Effector memory CD4-positive, alpha-beta T cell (primary cell): Measurements from ENCODE around the gene KIF12.

Source experiments
- DNase-seq, 3 donors: peaks; one replicate each; pipeline ENCODE4 v3.0.0-alpha.2; 2020
- H3K27ac ChIP-seq: 2 replicates; pipeline ENCODE4 v1.7.0; 2013; ENCODE audit warnings: mild to moderate bottlenecking, low read length, moderate library complexity; ENCODE audit not compliant: insufficient read depth, poor library complexity, severe bottlenecking
- H3K27me3 ChIP-seq: replicated peaks from 2 replicates; pipeline ENCODE4 v1.7.0; 2013; ENCODE audit warnings: mild to moderate bottlenecking, low read length; ENCODE audit not compliant: insufficient read depth, control insufficient read depth, poor library complexity, severe bottlenecking
- H3K36me3 ChIP-seq: 2 replicates; pipeline ENCODE4 v1.7.0; 2013; ENCODE audit warnings: mild to moderate bottlenecking, low read length, moderate library complexity; ENCODE audit not compliant: control insufficient read depth, insufficient read depth
- H3K4me1 ChIP-seq: 2 replicates; pipeline ENCODE4 v1.7.0; 2013; ENCODE audit warnings: low read length, mild to moderate bottlenecking; ENCODE audit not compliant: control insufficient read depth, insufficient read depth, poor library complexity, severe bottlenecking
- H3K4me3 ChIP-seq: 2 replicates; pipeline ENCODE4 v1.7.0; 2013; ENCODE audit warnings: low read length, low read depth, mild to moderate bottlenecking; ENCODE audit not compliant: insufficient read depth, poor library complexity, severe bottlenecking
- H3K9me3 ChIP-seq: 2 replicates; pipeline ENCODE4 v1.7.0; 2013; ENCODE audit warnings: mild to moderate bottlenecking, low read length, moderate library complexity; ENCODE audit not compliant: control insufficient read depth
- total RNA-seq, 3 donors: gene quantifications; one replicate each; lab custom pipeline; 2026; lab: John Stamatoyannopoulos, UW

The KIF12 gene
- total RNA-seq = 0 reads per million in 3 donors

DNA sequence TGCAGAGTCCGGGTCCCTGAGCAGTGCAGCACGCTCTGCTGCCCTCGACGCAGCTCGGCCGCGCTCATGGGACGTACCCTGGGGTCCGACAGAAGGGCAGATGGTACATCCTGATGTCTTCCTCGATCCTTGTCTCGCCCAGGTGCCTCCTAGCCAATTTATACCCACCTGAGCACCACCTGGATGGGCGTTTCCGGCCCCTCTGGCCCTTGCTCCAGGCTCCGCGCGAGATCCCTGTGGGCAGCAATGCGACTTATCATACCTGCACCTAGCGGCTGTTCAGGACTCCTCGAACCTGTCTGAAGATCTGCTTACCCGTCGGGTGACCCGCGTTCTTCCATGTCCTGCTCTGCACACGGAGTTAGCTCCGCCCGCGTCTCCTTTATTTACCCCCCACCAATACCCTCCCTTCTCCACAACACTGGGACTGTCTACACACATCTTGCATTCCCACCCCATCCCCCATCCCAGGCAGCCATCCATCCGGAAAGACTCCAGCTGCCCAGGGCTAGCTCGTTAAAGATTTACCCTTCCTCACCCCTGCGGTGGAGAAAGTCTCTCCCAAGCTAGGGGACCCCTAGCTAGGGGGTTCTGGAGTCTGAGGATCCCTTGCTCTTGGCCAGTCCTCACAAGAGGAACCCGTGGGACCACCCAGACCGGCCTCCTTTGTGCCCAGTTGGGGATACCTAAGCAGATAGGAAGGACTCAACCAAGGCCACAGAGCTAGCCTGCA lies at the start of gene KIF12:
TSS of gene KIF12 (minus strand) at position 357 of the 733 bp plus-strand sequence. CDS start at position 341, 16 bp downstream.
- Histone ChIP-seq H3K4me1 (no peaks in the 10 kb centered on the region), H3K4me3 (no peak within 1 kb of the TSS), H3K36me3 (no peaks in the 10 kb centered on the region), H3K27me3 (peaks cover 14% of the 10 kb centered on the region), H3K27ac (no peak within 1 kb of the TSS), H3K9me3 (no peaks in the 10 kb centered on the region)
- DNase-seq = no peak

DNA sequence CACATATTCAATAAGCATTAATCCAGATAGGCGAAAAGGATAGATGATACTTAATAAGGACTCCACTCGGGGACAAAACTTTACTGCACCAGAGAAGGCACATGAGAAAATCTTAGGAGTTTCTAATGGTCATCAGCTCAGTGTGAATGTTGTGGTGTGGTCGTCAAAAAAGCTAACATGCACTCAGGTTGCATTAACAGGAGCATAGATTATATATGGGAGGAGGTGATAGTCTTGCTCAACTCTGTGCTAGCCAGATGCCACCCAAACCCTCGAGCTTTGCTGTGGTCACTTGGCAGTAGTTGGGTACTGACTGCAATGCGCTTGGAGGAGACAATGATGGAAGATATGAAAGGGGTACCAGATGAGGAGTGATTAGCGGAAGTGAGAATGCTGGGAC lies 47.6 kb upstream of the KIF12 start:
- Histone ChIP-seq H3K27me3 (peaks cover 3% of the 10 kb centered on the region), H3K4me1 (no peaks in the 10 kb centered on the region), H3K27ac (no peak overlapping the region), H3K4me3 (no peak overlapping the region), H3K36me3 (no peaks in the 10 kb centered on the region), H3K9me3 (no peaks in the 10 kb centered on the region)
- DNase-seq = no peak

DNA sequence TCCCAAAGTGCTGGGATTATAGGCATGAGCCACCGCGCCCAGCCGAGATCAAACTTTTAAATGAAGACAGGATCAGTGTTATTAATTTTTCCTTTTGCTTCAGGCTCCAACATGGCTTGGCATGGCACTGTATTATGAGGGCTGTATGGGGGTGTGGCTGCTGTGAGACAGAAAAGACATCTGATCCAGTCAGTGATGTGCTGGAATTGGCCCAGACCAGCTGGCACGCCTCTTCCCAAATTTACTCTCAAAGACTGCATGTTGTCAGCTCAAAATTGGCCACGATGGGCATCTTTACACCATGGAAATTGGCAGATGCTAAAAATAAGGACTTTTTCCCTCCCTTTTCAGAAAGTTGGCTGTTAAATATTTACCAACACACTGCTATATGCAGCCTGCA lies 44.1 kb upstream of the KIF12 start:
- no peaks in the 10 kb centered on the region for H3K4me1 ChIP-seq
- H3K27me3 ChIP-seq = no peaks in the 10 kb centered on the region
- no peak overlapping the region for H3K4me3 ChIP-seq
- no peaks in the 10 kb centered on the region for H3K36me3 ChIP-seq
- no peaks in the 10 kb centered on the region for H3K9me3 ChIP-seq
- DNase-seq = no peak
- H3K27ac ChIP-seq = no peak overlapping the region

DNA sequence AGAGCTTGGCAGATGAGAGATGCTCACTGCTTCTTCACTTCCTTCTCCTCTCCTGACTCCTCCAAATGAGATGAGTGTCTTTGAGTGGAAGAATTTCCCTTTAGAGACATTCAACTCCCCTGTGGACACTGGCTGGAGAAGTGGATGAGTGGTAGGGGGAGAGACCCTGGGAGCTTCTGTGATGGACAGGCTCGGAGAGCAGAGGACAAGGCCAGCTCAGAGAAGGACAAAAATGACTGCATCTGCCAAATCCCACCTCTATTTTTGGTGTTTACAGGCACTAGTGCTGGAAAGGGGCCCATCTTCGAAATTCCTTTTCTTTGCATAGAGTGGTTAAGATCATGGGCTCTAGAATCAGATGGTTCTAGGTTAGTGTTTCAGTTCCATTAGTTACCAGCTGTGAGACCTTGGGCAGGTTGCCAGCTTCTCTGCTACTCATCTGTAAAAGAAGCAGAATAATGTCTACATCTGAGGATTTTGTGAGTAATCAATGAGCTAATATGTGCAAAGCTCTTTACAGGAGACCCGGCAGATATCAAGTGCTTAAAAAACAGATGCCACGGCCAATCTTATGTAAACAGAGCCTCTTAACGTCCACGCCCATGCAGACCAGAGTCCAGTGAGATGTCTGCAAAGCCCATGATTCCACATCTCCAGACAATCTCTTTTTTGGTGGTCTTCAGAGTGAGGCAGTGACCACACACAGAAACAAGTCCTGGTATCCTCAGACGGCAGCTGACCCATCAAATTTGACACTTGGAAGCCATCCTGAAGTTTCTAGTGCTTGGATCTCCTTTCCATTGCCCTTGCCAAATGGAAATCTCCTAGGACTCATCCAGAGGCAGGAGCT lies 42.7 kb upstream of the KIF12 start:
- Histone ChIP-seq H3K27ac (no peak overlapping the region), H3K9me3 (no peaks in the 10 kb centered on the region), H3K4me3 (no peak overlapping the region), H3K27me3 (no peaks in the 10 kb centered on the region), H3K4me1 (no peaks in the 10 kb centered on the region), H3K36me3 (no peaks in the 10 kb centered on the region)
- no peak for DNase-seq

DNA sequence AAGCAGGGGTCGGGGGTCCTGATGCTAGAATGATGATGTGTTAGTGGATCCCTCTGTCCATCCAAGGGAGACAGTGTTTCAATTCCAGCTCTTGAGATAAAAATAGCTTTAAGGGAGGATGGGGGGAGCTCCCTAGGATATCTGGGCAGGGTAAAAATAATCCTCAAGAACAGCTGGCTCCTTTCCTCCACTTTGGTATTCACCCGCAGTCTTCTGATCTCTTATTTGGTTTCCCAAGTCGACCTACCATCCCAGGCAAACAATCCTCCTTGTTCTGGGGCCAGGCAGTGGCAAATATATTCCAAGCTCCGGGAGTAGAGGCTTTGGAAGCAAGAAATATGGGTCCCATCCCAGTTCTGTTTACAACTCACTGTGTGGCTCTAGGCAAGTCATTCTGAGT lies 41.8 kb upstream of the KIF12 start:
- H3K4me3 ChIP-seq = no peak overlapping the region
- H3K27ac ChIP-seq = no peak overlapping the region
- no peaks in the 10 kb centered on the region for H3K4me1 ChIP-seq
- DNase-seq = no peak
- no peaks in the 10 kb centered on the region for H3K27me3 ChIP-seq
- H3K36me3 ChIP-seq = no peaks in the 10 kb centered on the region
- H3K9me3 ChIP-seq = no peaks in the 10 kb centered on the region

DNA sequence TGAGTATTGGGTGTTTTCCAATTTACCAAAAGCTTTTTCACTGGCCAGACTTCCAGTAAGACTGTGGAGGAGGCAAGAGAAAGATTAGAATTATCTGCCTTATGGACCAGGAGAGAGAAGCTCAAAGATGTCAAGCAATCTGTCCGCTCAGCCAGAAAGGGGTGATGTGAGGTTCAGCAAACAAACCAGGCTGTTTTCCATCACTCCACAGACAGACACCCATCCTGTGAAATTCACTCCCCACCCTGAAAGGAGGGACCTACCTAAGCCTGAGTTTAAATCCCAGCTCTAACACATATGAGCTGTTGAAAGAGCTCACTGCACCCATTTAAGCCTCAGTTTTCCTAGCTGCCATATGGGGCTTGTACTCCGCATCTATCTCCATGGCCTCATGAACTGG lies 41.3 kb upstream of the KIF12 start:
- H3K4me1 ChIP-seq = no peaks in the 10 kb centered on the region
- H3K27ac ChIP-seq = no peak overlapping the region
- H3K27me3 ChIP-seq = no peaks in the 10 kb centered on the region
- no peak for DNase-seq
- no peaks in the 10 kb centered on the region for H3K9me3 ChIP-seq
- no peaks in the 10 kb centered on the region for H3K36me3 ChIP-seq
- H3K4me3 ChIP-seq = no peak overlapping the region

- Histone ChIP-seq H3K4me1 (no peaks in the 10 kb centered on the region), H3K9me3 (no peaks in the 10 kb centered on the region), H3K4me3 (no peak overlapping the region), H3K27ac (no peak overlapping the region), H3K36me3 (no peaks in the 10 kb centered on the region), H3K27me3 (no peaks in the 10 kb centered on the region)
- no peak for DNase-seq
Observed at GRCh38 chr9:114139071-114139470, 40.0 kb upstream of the KIF12 start.

- no peaks in the 10 kb centered on the region for H3K27me3 ChIP-seq
- no peak for DNase-seq
- H3K4me1 ChIP-seq = no peaks in the 10 kb centered on the region
- H3K36me3 ChIP-seq = no peaks in the 10 kb centered on the region
- H3K4me3 ChIP-seq = no peak overlapping the region
- no peaks in the 10 kb centered on the region for H3K9me3 ChIP-seq
- H3K27ac ChIP-seq = no peak overlapping the region
Observed at GRCh38 chr9:114138552-114138971, 39.5 kb upstream of the KIF12 start.

- Histone ChIP-seq H3K9me3 (no peaks in the 10 kb centered on the region), H3K36me3 (no peaks in the 10 kb centered on the region), H3K27ac (no peak overlapping the region), H3K27me3 (no peaks in the 10 kb centered on the region), H3K4me1 (no peaks in the 10 kb centered on the region), H3K4me3 (no peak overlapping the region)
- DNase-seq = no peak
Observed at GRCh38 chr9:114137831-114138230, 38.7 kb upstream of the KIF12 start.

- H3K4me3 ChIP-seq = no peak overlapping the region
- H3K27me3 ChIP-seq = no peaks in the 10 kb centered on the region
- H3K4me1 ChIP-seq = no peaks in the 10 kb centered on the region
- no peak overlapping the region for H3K27ac ChIP-seq
- no peak for DNase-seq
- no peaks in the 10 kb centered on the region for H3K36me3 ChIP-seq
- no peaks in the 10 kb centered on the region for H3K9me3 ChIP-seq
Observed at GRCh38 chr9:114134827-114135396, 35.8 kb upstream of the KIF12 start.
